GM23338 (cell line): ENCODE measurements around the gene LUZP2. TPM values are rescaled to one million over a fixed set of nuclear protein-coding genes. Genes with fewer than 3 reads are reported as not detected.

Experiments
- ATAC-seq: fragments of 200-7000 bp; cut with Tn5 transposase; 3 replicates; pipeline ENCODE4 v1.9.1; 2020
- DNase-seq: peaks from one replicate; pipeline ENCODE4 v3.0.0-alpha.2; 2015; ENCODE audit warnings: low spot score
- H2AFZ ChIP-seq: fragments of 200-600 bp; sonication (generic); 2 replicates; pipeline ENCODE4 v1.8.0; 2016; ENCODE audit warnings: antibody characterized with exemption, mild to moderate bottlenecking, moderate library complexity
- H3F3A ChIP-seq: fragments of 200-600 bp; sonication (generic); replicated peaks from 2 replicates; pipeline ENCODE4 v1.8.0; 2017; ENCODE audit warnings: antibody characterized with exemption, mixed run types, low read depth
- H3K27ac ChIP-seq: fragments of 200-600 bp; sonication (generic); 2 replicates; pipeline ENCODE4 v1.6.1; 2016; ENCODE audit warnings: low read depth
- H3K27me3 ChIP-seq: fragments of 200-600 bp; sonication (generic); 2 replicates; pipeline ENCODE4 v1.8.0; 2016; ENCODE audit warnings: mild to moderate bottlenecking, mixed run types, moderate library complexity; ENCODE audit not compliant: insufficient read depth
- H3K36me3 ChIP-seq: fragments of 200-600 bp; sonication (generic); 2 replicates; pipeline ENCODE4 v1.8.0; 2016; ENCODE audit warnings: mild to moderate bottlenecking; ENCODE audit not compliant: insufficient read depth
- H3K4me1 ChIP-seq: fragments of 200-600 bp; sonication (generic); 2 replicates; pipeline ENCODE4 v1.8.0; 2016; ENCODE audit warnings: mild to moderate bottlenecking, moderate library complexity; ENCODE audit not compliant: insufficient read depth
- H3K4me2 ChIP-seq: fragments of 200-600 bp; sonication (generic); 2 replicates; pipeline ENCODE4 v1.7.1; 2017; ENCODE audit warnings: mixed run types
- H3K4me3 ChIP-seq: fragments of 200-600 bp; sonication (generic); 2 replicates; pipeline ENCODE4 v1.6.1; 2016; ENCODE audit warnings: mixed run types
- H3K79me2 ChIP-seq: fragments of 200-600 bp; sonication (generic); replicated peaks from 2 replicates; pipeline ENCODE4 v1.8.0; 2017; ENCODE audit warnings: mild to moderate bottlenecking; ENCODE audit not compliant: insufficient read depth
- H3K9me2 ChIP-seq: fragments of 200-600 bp; sonication (generic); 2 replicates; pipeline ENCODE4 v1.8.0; 2017; ENCODE audit not compliant: insufficient read depth
- H4K20me1 ChIP-seq: fragments of 200-600 bp; sonication (generic); replicated peaks from 2 replicates; pipeline ENCODE4 v1.8.0; 2017; ENCODE audit warnings: mild to moderate bottlenecking; ENCODE audit not compliant: insufficient read depth
- H3K27ac Mint-ChIP-seq: 2 replicates; pipeline ENCODE4 v1.8.0; 2020; ENCODE audit warnings: inconsistent platforms, mild to moderate bottlenecking, moderate library complexity, mixed read lengths
- H3K27me3 Mint-ChIP-seq: 3 replicates; pipeline ENCODE4 v1.8.0; 2022; ENCODE audit warnings: low read depth, mild to moderate bottlenecking, moderate library complexity, mixed read lengths, inconsistent platforms; ENCODE audit not compliant: insufficient read depth, poor library complexity
- H3K36me3 Mint-ChIP-seq: 3 replicates; pipeline ENCODE4 v1.8.0; 2021; ENCODE audit warnings: low read depth, mild to moderate bottlenecking, inconsistent platforms, moderate library complexity, mixed read lengths
- H3K4me1 Mint-ChIP-seq: 3 replicates; pipeline ENCODE4 v1.8.0; 2020; ENCODE audit warnings: mild to moderate bottlenecking, inconsistent platforms, mixed read lengths
- H3K4me3 Mint-ChIP-seq: 3 replicates; pipeline ENCODE4 v1.8.0; 2021; ENCODE audit warnings: moderate library complexity, mild to moderate bottlenecking, inconsistent platforms, mixed read lengths
- H3K9me3 Mint-ChIP-seq: 3 replicates; pipeline ENCODE4 v1.8.0; 2020; ENCODE audit warnings: moderate library complexity, mild to moderate bottlenecking, inconsistent platforms, mixed read lengths
- CREB1 ChIP-seq: fragments of 250-450 bp; sonication (Bioruptor Pico); IDR thresholded peaks from 2 replicates; pipeline ENCODE4 v1.5.0; 2020; ENCODE audit warnings: low read depth, mild to moderate bottlenecking, moderate library complexity
- CTCF ChIP-seq, 2 experiments: fragments of 200-600 bp in 1 of 2; sonication (generic) in 1 of 2; conservative IDR thresholded peaks; 2 replicates each; pipeline versions ENCODE4 v1.5.1 to v1.6.1; 2016 to 2017; ENCODE audit warnings: antibody characterized with exemption in 2 of 2, low read depth in 2 of 2, mild to moderate bottlenecking in 2 of 2, moderate library complexity in 1 of 2
- EZH2 ChIP-seq: fragments of 200-600 bp; sonication (generic); IDR thresholded peaks from one replicate; pipeline ENCODE4 v1.8.0; 2017; ENCODE audit warnings: antibody characterized with exemption, mild to moderate bottlenecking, low read depth; ENCODE audit not compliant: unreplicated experiment
- EZH2phosphoT487 ChIP-seq: fragments of 200-600 bp; sonication (generic); IDR thresholded peaks from one replicate; pipeline ENCODE4 v1.8.1; 2018; ENCODE audit warnings: antibody characterized with exemption; ENCODE audit not compliant: unreplicated experiment
- JUNB ChIP-seq: IDR thresholded peaks from one replicate; pipeline ENCODE4 v1.6.1; 2016; ENCODE audit warnings: antibody characterized with exemption; ENCODE audit not compliant: unreplicated experiment
- NANOG ChIP-seq: IDR thresholded peaks from 2 replicates; pipeline ENCODE4 v1.6.1; 2016; ENCODE audit warnings: antibody characterized with exemption, borderline replicate concordance
- REST ChIP-seq: IDR thresholded peaks from one replicate; pipeline ENCODE4 v1.6.1; 2018; ENCODE audit warnings: antibody characterized with exemption; ENCODE audit not compliant: unreplicated experiment
- ZNF114 ChIP-seq: fragments of 250-450 bp; sonication (Bioruptor Pico); IDR thresholded peaks from 2 replicates; pipeline ENCODE4 v1.5.0; 2020; ENCODE audit warnings: mild to moderate bottlenecking, moderate library complexity
- ZNF331 ChIP-seq: fragments of 250-450 bp; sonication (Bioruptor Pico); IDR thresholded peaks from 2 replicates; pipeline ENCODE4 v1.5.0; 2020; ENCODE audit warnings: low read depth, mild to moderate bottlenecking, moderate library complexity
- polyA plus RNA-seq: library from polyadenylated mRNA; unstranded; fragments of >200 nt; fragmentation: Nextera tagmentation; extraction: Ambion mirVana; gene quantifications from 2 replicates; pipeline ENCODE4 v1.2.1, GENCODE V29; 2016
- total RNA-seq: library from RNA; depleted of rRNA; stranded (reverse); fragments of >200 nt; shearing (Covaris generic); gene quantifications from 2 replicates; pipeline ENCODE4 v1.2.3, GENCODE V29; 2014
- TF ChIP-seq, protein P1 (sequence below): fragments of 250-450 bp; sonication (Bioruptor Pico); IDR thresholded peaks from 2 replicates; pipeline ENCODE4 v1.5.0; 2020; ENCODE audit warnings: mild to moderate bottlenecking, moderate library complexity
- TF ChIP-seq, protein P2 (sequence below): IDR thresholded peaks from 2 replicates; pipeline ENCODE4 v1.6.1; 2016; ENCODE audit warnings: antibody characterized with exemption

Gene LUZP2
- total and polyA plus RNA-seq, 2 experiments from 2014 or later = 2.0 to 9.2 TPM

DNA sequence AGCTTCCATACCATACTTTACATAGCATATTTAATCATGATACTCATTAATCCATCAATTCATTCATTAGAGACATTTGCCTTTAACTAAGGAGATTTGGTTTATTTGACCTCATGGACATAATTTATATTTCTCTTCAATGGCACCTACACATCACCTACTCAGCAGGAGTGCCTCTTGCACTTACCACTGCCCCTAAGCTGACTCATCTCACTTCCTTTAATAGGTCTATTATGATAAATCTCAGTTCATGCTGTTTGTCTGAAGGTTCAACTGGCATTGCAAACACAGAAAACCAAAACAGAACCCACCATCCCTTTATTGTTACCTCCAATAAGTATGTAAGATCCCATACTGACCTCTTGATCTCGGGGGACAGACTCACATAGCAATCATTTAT is 186.7 kb downstream of the LUZP2 start:
- peaks cover 4% of the 10 kb centered on the region for H3K27me3 Mint-ChIP-seq
- no peaks in the 10 kb centered on the region for H3K79me2 ChIP-seq
- ATAC-seq (no peak), DNase-seq (no peak)
- peaks cover 15% of the 10 kb centered on the region for H3K4me1 ChIP-seq
- H3K9me2 ChIP-seq = no peaks in the 10 kb centered on the region
- H3K4me1 Mint-ChIP-seq = peaks cover 25% of the 10 kb centered on the region
- no peaks in the 10 kb centered on the region for H3K36me3 ChIP-seq
- no peak overlapping the region for H3K4me3 Mint-ChIP-seq
- no peak overlapping the region for H2AFZ ChIP-seq
- no peak overlapping the region for H3K4me2 ChIP-seq
- H3K9me3 Mint-ChIP-seq = no peaks in the 10 kb centered on the region
- TF ChIP-seq NANOG (no peak), EZH2 (no peak), JUNB (no peak), CREB1 (CRISPR knock-in tag) (no peak), REST (no peak), ZNF114 (CRISPR knock-in tag) (no peak), ZNF331 (CRISPR knock-in tag) (no peak), CTCF (conservative IDR thresholded peaks at IDR 0.05; ENCODE audit: low read depth in 2 of 2) (no peak), EZH2phosphoT487 (no peak)
- TF ChIP-seq, protein P1, sequence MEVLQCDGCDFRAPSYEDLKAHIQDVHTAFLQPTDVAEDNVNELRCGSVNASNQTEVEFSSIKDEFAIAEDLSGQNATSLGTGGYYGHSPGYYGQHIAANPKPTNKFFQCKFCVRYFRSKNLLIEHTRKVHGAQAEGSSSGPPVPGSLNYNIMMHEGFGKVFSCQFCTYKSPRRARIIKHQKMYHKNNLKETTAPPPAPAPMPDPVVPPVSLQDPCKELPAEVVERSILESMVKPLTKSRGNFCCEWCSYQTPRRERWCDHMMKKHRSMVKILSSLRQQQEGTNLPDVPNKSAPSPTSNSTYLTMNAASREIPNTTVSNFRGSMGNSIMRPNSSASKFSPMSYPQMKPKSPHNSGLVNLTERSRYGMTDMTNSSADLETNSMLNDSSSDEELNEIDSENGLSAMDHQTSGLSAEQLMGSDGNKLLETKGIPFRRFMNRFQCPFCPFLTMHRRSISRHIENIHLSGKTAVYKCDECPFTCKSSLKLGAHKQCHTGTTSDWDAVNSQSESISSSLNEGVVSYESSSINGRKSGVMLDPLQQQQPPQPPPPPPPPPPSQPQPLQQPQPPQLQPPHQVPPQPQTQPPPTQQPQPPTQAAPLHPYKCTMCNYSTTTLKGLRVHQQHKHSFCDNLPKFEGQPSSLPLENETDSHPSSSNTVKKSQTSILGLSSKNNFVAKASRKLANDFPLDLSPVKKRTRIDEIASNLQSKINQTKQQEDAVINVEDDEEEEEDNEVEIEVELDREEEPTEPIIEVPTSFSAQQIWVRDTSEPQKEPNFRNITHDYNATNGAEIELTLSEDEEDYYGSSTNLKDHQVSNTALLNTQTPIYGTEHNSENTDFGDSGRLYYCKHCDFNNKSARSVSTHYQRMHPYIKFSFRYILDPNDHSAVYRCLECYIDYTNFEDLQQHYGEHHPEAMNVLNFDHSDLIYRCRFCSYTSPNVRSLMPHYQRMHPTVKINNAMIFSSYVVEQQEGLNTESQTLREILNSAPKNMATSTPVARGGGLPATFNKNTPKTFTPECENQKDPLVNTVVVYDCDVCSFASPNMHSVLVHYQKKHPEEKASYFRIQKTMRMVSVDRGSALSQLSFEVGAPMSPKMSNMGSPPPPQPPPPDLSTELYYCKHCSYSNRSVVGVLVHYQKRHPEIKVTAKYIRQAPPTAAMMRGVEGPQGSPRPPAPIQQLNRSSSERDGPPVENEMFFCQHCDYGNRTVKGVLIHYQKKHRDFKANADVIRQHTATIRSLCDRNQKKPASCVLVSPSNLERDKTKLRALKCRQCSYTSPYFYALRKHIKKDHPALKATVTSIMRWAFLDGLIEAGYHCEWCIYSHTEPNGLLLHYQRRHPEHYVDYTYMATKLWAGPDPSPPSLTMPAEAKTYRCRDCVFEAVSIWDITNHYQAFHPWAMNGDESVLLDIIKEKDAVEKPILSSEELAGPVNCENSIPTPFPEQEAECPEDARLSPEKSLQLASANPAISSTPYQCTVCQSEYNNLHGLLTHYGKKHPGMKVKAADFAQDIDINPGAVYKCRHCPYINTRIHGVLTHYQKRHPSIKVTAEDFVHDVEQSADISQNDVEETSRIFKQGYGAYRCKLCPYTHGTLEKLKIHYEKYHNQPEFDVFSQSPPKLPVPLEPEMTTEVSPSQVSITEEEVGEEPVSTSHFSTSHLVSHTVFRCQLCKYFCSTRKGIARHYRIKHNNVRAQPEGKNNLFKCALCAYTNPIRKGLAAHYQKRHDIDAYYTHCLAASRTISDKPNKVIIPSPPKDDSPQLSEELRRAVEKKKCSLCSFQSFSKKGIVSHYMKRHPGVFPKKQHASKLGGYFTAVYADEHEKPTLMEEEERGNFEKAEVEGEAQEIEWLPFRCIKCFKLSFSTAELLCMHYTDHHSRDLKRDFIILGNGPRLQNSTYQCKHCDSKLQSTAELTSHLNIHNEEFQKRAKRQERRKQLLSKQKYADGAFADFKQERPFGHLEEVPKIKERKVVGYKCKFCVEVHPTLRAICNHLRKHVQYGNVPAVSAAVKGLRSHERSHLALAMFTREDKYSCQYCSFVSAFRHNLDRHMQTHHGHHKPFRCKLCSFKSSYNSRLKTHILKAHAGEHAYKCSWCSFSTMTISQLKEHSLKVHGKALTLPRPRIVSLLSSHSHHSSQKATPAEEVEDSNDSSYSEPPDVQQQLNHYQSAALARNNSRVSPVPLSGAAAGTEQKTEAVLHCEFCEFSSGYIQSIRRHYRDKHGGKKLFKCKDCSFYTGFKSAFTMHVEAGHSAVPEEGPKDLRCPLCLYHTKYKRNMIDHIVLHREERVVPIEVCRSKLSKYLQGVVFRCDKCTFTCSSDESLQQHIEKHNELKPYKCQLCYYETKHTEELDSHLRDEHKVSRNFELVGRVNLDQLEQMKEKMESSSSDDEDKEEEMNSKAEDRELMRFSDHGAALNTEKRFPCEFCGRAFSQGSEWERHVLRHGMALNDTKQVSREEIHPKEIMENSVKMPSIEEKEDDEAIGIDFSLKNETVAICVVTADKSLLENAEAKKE = no peak
- TF ChIP-seq, protein P2, sequence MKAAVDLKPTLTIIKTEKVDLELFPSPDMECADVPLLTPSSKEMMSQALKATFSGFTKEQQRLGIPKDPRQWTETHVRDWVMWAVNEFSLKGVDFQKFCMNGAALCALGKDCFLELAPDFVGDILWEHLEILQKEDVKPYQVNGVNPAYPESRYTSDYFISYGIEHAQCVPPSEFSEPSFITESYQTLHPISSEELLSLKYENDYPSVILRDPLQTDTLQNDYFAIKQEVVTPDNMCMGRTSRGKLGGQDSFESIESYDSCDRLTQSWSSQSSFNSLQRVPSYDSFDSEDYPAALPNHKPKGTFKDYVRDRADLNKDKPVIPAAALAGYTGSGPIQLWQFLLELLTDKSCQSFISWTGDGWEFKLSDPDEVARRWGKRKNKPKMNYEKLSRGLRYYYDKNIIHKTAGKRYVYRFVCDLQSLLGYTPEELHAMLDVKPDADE = no peak
- H3F3A ChIP-seq = no peaks in the 10 kb centered on the region
- no peak overlapping the region for H3K27ac Mint-ChIP-seq
- H3K27ac ChIP-seq = no peak overlapping the region
- no peak overlapping the region for H3K4me3 ChIP-seq
- no peaks in the 10 kb centered on the region for H4K20me1 ChIP-seq
- no peaks in the 10 kb centered on the region for H3K27me3 ChIP-seq
- H3K36me3 Mint-ChIP-seq = no peaks in the 10 kb centered on the region
